Right lobe of liver (tissue), 6 donors: Measurements from ENCODE around the gene ATP1A2. TPM values are rescaled to one million over a fixed set of nuclear protein-coding genes. Genes with fewer than 3 reads are reported as not detected.

Experiments
- ATAC-seq, 4 donors: fragments of 200-7000 bp; cut with Tn5 transposase; one replicate each; pipeline ENCODE4 v1.9.1; 2020; ENCODE audit warnings: mild to moderate bottlenecking in 4 of 4, moderate library complexity in 4 of 4
- DNase-seq, 3 donors: peaks; one replicate each; pipeline ENCODE4 v3.0.0-alpha.2; 2020
- H3K27ac ChIP-seq, 3 donors: fragments of 200-600 bp; one replicate each; pipeline ENCODE4 v1.8.0; 2022
- H3K27me3 ChIP-seq, 2 donors: fragments of 200-600 bp; one replicate each; pipeline ENCODE4 v1.8.0; 2022
- H3K36me3 ChIP-seq, 4 donors: fragments of 200-600 bp; sonication (generic) in 1 of 4; one replicate each; pipeline versions ENCODE4 v1.5.1 to v1.8.0; 2017 to 2022; ENCODE audit warnings: control low read depth in 1 of 4
- H3K4me1 ChIP-seq, 4 donors: fragments of 200-600 bp; sonication (generic) in 1 of 4; one replicate each; pipeline versions ENCODE4 v1.5.1 to v1.8.0; 2017 to 2022; ENCODE audit warnings: control low read depth in 1 of 4
- H3K4me3 ChIP-seq, 3 donors: fragments of 200-600 bp; one replicate each; pipeline ENCODE4 v1.8.0; 2022
- H3K9me3 ChIP-seq, 4 donors: fragments of 200-600 bp; sonication (generic) in 1 of 4; one replicate each; pipeline versions ENCODE4 v1.5.1 to v1.8.0; 2017 to 2022; ENCODE audit warnings: control low read depth in 1 of 4
- CTCF ChIP-seq, 4 donors: fragments of 200-600 bp in 3 of 4; fragments of 450-650 bp in 1 of 4; IDR thresholded peaks; one replicate each; pipeline versions ENCODE4 v1.5.1 to v1.8.0; 2016 to 2022; ENCODE audit warnings: antibody characterized with exemption in 4 of 4, mild to moderate bottlenecking in 2 of 4
- POLR2A ChIP-seq: fragments of 450-650 bp; IDR thresholded peaks from one replicate; pipeline ENCODE4 v1.6.1; 2017; ENCODE audit warnings: antibody characterized with exemption, mild to moderate bottlenecking
- WGBS: methylation state at CpG from one replicate; pipeline ENCODE4 v1.1.6; 2018; ENCODE audit warnings: low coverage, low lambda C conversion rate; ENCODE audit not compliant: insufficient coverage; ENCODE audit errors: missing lambda C conversion rate; 5-methylcytosine and 5-hydroxymethylcytosine counted together
- intact Hi-C, 2 donors: fragments of 100-400 bp; cut with DNase I; formaldehyde crosslinking; loops; one replicate each; pipeline versions ENCODE4 v1.11.2 to v1.14.1; 2022
- total RNA-seq, 6 experiments: library from RNA; depleted of rRNA in 2 of 6; stranded (reverse); fragments of >200 nt in 2 of 6; fragmentation: NEBNext Ultra II Directional in 3 of 6; extraction: Animal tissue kit (Norgen Biotek cat#: 25700) in 3 of 6; gene quantifications; one replicate each; pipeline versions ENCODE4 v1.1.0 to v1.2.4, GENCODE V29; 2016 to 2023
- donor health status: DM: no; HTN: yes; CAD: no.
- donor health status: DM: no; HTN: no; CAD: no.
- donor health status: DM: no; HTN: no; CAD: no.
- donor health status: DM: no; HTN: yes; CAD: no.
- donor health status: DM: no; HTN: yes; CAD: no.

ATP1A2 gene
- total RNA-seq, 6 experiments from 2014 or later: 0.22 to 1.7 (median 0.36) TPM

GRCh38 chr1:160159846-160160245, 44.3 kb downstream of the ATP1A2 start:
- Histone ChIP-seq H3K27ac (no peak overlapping the region), H3K36me3 (no peaks in the 10 kb centered on the region), H3K4me1 (no peaks in the 10 kb centered on the region), H3K4me3 (no peak overlapping the region), H3K9me3 (no peaks in the 10 kb centered on the region), H3K27me3 (no peaks in the 10 kb centered on the region)
- intact Hi-C loops: no loop called here
- ATAC-seq (no peak), DNase-seq (no peak)
- TF ChIP-seq POLR2A (no peak), CTCF (IDR thresholded peaks at IDR 0.05) (no peak)

- Histone ChIP-seq H3K27ac (no peak overlapping the region), H3K27me3 (no peaks in the 10 kb centered on the region), H3K4me1 (no peaks in the 10 kb centered on the region), H3K9me3 (no peaks in the 10 kb centered on the region), H3K4me3 (no peak overlapping the region), H3K36me3 (no peaks in the 10 kb centered on the region)
- TF ChIP-seq POLR2A (no peak), CTCF (IDR thresholded peaks at IDR 0.05) (peak in 2 of 4 donors; percentile 14 to 18)
- intact Hi-C loops: no loop called here
- WGBS: 46% methylated on average over 3 of the region's 6 CpGs
- ATAC-seq: peak; percentile 33 to 50 (median 42)
- DNase-seq: no peak
These were observed 46.6 kb downstream of the ATP1A2 start for GRCh38 chr1:160161965-160162705.

GRCh38 chr1:160162931-160163330, 47.4 kb downstream of the ATP1A2 start:
- 49% methylated on average over 2 of the region's 2 CpGs for WGBS
- ATAC-seq: peak in 3 of 4 donors; percentile 20 to 28 (median 28)
- H3K36me3 ChIP-seq: no peaks in the 10 kb centered on the region

GRCh38 chr1:160163615-160164014, 48.1 kb downstream of the ATP1A2 start:
- Histone ChIP-seq H3K4me3 (no peak overlapping the region), H3K9me3 (no peaks in the 10 kb centered on the region), H3K27ac (no peak overlapping the region), H3K4me1 (no peaks in the 10 kb centered on the region), H3K27me3 (no peaks in the 10 kb centered on the region), H3K36me3 (no peaks in the 10 kb centered on the region)
- 100% methylated on average over 1 of the region's 1 CpG for WGBS
- DNase-seq (no peak), ATAC-seq (peak; percentile 29 to 71 (median 44))
- TF ChIP-seq CTCF (IDR thresholded peaks at IDR 0.05): peak in 1 of 4 donors; percentile 21
- no peak for TF ChIP-seq POLR2A
- intact Hi-C loops: no loop called here

More at GRCh38 chr1:160162931-160163330, 47.4 kb downstream of the ATP1A2 start:
- H3K4me1 ChIP-seq: no peaks in the 10 kb centered on the region
- TF ChIP-seq CTCF (IDR thresholded peaks at IDR 0.05) (no peak), POLR2A (no peak)
- no peak for DNase-seq
- H3K4me3 ChIP-seq: no peak overlapping the region
- intact Hi-C loops: no loop called here
- no peaks in the 10 kb centered on the region for H3K9me3 ChIP-seq
- H3K27ac ChIP-seq: no peak overlapping the region
- no peaks in the 10 kb centered on the region for H3K27me3 ChIP-seq
